SH-SY5Y (cell line): Measurements from ENCODE around the gene PNPLA6.

Experiments used
- GATA2 ChIP-seq: IDR thresholded peaks from 2 replicates; pipeline ENCODE4 v1.6.1; 2011; ENCODE audit warnings: mild to moderate bottlenecking, low read depth, low read length
- GATA3 ChIP-seq: IDR thresholded peaks from 2 replicates; pipeline ENCODE4 v1.6.1; 2011; ENCODE audit warnings: low read depth, mild to moderate bottlenecking, low read length, moderate library complexity

PNPLA6 gene

GRCh38 chr19:7575434-7576040 is 40.0 kb downstream of the PNPLA6 start:
- TF ChIP-seq GATA2 (no peak), GATA3 (no peak)

GRCh38 chr19:7578127-7578526 is 42.6 kb downstream of the PNPLA6 start:
- no peak for TF ChIP-seq GATA3
- TF ChIP-seq GATA2 = no peak

GRCh38 chr19:7579182-7579581 is 43.7 kb downstream of the PNPLA6 start:
- TF ChIP-seq GATA3 (no peak), GATA2 (no peak)

GRCh38 chr19:7582446-7582845 is 46.9 kb downstream of the PNPLA6 start:
- no peak for TF ChIP-seq GATA2
- no peak for TF ChIP-seq GATA3

DNA sequence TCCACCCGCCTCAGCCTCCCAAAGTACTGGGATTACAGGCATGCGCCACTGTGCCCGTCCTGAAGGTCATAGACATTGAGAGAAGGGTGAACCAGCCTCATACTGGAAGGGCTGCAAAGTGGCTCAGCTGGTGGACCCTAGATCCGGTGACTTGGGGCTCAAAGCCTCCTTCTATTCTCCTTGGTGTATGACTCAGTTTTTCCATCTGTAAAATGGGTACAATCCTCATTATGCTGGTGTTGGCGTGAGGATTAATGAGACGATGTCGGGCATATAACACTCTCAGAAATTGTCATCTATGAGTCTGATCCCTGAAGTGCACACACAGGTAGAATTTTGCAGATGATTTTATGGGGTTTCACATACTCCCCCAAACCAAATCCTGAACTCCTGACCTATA is 54.3 kb downstream of the PNPLA6 start:
- TF ChIP-seq GATA2 (no peak), GATA3 (no peak)

GRCh38 chr19:7590256-7590655 is 54.7 kb downstream of the PNPLA6 start:
- no peak for TF ChIP-seq GATA3
- no peak for TF ChIP-seq GATA2

- TF ChIP-seq GATA2 = no peak
- no peak for TF ChIP-seq GATA3
Measured at GRCh38 chr19:7595466-7596133, 60.1 kb downstream of the PNPLA6 start, which contains the start of gene CAMSAP3. CAMSAP3 (plus strand) TSS chr19:7595863; CDS start chr19:7596003, 140 bp downstream.

DNA sequence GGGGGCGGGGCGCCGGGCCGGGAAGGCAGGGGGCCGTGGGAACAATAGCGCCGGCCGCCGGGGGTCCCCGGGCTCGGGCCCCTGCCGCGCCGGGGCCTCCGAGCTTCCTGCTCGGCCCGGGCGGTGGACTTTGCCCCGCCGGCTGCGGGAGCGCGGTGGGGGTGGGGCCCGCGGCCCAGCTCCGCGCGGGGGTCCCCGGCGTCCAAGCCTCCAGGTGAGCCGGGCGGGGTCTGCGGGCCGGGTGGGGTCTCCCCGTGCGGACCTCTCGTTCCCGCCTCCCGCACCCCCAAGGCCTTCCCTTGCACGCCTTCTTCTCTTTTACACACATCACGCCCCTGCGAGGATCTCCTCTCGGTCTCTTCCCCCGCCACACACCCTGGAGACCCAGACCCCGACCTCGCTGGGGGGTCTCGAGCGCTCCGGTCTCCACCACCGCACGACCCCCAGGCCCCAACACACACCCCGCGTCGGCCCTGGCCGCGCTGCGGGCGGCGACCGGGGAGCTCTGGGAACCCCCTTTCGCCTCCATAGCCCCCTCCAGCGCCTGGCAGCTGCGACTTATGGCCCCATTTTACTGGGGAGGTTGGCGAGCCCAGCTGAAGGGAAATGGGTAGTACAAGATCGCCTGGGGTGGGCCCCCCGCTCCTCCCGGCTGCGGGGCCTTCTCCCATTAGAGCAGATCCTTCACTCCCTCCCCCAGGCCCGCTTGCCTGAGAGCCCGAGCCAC is 60.9 kb downstream of the PNPLA6 start:
- TF ChIP-seq GATA2 (no peak), GATA3 (no peak)

- no peak for TF ChIP-seq GATA2
- TF ChIP-seq GATA3 = no peak
Measured at GRCh38 chr19:7597689-7598088, 62.2 kb downstream of the PNPLA6 start.

DNA sequence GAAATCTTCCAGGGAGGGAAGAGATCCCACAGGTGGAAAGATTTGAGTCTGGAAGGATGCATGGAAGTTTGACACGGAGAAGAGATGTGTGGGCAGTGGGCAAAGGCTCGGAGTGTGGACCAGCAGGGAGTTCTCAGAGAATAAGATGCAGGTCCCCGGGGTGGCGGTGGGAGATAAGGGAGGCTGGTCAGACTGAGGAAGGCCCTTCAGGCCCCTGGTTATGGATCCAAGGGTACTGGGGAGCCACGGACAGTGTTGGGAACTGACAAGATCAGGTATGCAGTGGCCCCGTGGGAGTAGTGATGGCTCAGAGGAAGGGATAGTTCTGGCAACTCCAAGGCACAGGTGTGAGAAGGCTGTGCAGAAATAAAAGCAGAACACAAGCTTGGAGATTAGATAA is 62.7 kb downstream of the PNPLA6 start:
- no peak for TF ChIP-seq GATA2
- TF ChIP-seq GATA3 = no peak

DNA sequence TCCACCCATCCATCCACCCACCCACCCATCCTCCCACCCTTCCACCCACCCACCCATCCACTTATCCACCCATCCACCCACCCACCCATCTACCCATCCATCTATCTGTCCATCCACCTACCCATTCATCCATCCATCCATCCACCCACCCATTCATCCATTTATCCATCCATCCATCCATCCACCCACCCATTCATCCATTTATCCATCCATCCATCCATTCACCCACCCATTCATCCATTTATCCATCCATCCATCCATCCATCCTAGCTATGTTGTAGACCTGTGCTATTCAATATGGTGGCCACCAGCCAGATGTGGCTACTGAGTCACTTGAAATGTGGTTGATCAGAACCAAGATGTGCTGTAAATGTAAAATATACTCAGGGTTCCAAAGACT is 65.2 kb downstream of the PNPLA6 start:
- TF ChIP-seq GATA2 = no peak
- no peak for TF ChIP-seq GATA3

DNA sequence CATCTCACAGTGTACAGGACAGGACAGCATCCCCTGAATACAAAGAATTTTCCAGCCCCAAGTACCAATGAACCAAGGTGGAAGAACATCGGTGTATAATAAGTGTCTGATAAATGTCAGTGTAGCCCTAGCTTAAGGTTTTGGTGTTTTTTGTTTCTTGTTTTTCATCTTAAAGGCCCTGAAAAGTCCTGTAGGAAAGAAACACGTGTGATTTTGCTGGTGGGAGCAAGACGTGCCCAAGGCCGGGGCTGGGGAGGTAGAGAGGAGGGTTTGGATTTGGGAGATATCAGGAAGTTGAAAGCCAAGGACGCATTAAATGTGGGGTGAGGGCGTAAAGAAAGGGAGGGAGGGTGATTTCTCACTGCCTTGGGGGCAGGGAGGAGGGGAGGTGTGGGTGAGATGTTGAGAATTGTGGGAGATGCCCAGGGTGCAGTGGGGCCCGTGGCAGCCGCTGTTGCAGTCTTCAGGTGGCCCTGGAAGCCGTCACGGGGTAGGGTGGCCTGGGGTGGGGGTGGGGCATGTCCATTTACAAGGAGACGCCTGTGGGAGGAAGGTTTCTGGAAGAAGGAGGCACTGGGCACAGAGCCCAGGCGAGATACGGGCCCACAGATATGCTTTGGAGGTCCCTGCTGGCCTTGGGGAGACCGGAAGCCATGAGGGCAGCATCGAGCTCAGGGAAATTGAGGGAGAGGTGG is 66.9 kb downstream of the PNPLA6 start:
- no peak for TF ChIP-seq GATA2
- no peak for TF ChIP-seq GATA3

DNA sequence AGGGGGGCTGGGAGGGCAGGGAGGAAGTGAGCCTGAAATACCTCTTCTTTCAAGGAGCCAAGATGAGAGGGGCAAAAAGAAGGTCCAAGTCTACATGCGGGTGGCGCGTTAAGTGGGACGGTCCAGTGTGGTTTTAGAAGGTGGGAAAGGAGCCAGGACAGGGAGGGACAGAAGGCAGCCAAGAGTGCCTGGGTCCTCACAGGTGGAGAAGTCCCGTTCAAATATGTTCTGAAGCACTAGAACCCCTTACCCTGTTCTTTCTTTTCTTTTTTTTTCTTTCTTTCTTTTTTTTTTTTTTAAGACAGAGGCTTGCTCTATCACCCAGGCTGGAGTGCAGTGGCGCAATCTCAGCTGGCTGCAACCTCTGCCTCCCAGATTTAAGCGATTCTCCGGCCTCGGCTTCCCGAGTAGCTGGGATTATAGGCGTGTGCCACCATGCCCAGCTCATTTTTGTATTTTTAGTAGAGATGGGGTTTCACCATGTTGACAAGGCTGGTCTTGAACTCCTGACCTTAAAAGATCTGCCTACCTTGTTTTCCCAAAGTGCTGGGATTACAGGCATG is 67.5 kb downstream of the PNPLA6 start:
- no peak for TF ChIP-seq GATA2
- no peak for TF ChIP-seq GATA3

DNA sequence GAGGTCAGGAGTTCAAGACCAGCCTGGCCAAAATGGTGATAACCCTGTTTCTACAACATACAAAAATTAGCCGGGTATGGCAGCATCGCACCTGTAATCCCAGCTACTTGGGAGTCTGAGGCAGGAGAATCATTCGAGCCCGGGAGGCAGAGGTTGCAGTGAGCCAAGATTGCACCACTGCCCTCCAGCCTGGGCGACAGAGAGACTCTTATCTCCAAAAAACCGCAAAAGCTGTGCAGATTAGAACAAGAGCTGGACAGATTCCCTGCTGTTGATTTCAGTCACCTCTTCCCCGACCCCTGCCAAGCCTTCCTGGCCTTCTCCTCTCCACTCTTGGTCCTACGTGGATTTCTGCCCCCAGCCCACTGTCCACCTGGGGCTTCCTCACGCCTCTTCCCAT is 68.4 kb downstream of the PNPLA6 start:
- TF ChIP-seq GATA3 (no peak), GATA2 (no peak)
